HFF-Myc (cell line): ENCODE measurements around the gene OR2Y1.
"Not testable (repeated sequence)": the region's sequence is repeated elsewhere in the genome, so short reads cannot be mapped to it uniquely, and the experiment has no call there.

Experiments
- DNase-seq: peaks from one replicate; pipeline ENCODE4 v3.0.0-alpha.2; 2011; ENCODE audit warnings: low read depth; ENCODE audit errors: extremely low read depth
- H3K4me3 ChIP-seq: replicated peaks from 2 replicates; pipeline ENCODE4 v1.5.1; 2011; ENCODE audit warnings: low read depth, mild to moderate bottlenecking, control low read depth, low read length
- TF ChIP-seq, protein P1 (sequence below): IDR thresholded peaks from 2 replicates; pipeline ENCODE4 v1.5.1; 2012; ENCODE audit warnings: mild to moderate bottlenecking, low read depth, low read length, control low read depth; ENCODE audit errors: missing control alignments

Gene OR2Y1

DNA sequence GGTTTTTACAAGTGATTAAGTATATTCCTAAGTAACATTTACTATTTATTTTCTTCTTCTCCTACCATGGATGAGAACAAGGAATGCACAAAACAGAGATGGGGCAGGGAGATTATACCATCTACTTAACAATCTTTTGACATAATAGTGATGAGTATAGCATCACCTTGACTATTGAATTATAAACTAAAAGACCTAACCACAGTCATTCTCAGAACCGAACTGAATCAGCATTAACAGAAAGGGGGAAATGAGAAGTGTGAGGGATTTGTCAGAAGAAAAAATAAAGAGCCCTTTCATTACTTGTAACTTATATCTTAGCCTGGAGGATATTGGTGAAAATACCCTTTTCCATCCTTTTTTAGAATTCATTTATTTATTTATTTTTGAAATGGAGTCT is 21.9 kb downstream of the OR2Y1 start:
- no peak overlapping the region for H3K4me3 ChIP-seq
- no peak for DNase-seq
- TF ChIP-seq, protein P1, sequence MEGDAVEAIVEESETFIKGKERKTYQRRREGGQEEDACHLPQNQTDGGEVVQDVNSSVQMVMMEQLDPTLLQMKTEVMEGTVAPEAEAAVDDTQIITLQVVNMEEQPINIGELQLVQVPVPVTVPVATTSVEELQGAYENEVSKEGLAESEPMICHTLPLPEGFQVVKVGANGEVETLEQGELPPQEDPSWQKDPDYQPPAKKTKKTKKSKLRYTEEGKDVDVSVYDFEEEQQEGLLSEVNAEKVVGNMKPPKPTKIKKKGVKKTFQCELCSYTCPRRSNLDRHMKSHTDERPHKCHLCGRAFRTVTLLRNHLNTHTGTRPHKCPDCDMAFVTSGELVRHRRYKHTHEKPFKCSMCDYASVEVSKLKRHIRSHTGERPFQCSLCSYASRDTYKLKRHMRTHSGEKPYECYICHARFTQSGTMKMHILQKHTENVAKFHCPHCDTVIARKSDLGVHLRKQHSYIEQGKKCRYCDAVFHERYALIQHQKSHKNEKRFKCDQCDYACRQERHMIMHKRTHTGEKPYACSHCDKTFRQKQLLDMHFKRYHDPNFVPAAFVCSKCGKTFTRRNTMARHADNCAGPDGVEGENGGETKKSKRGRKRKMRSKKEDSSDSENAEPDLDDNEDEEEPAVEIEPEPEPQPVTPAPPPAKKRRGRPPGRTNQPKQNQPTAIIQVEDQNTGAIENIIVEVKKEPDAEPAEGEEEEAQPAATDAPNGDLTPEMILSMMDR = no peak

- no peak overlapping the region for H3K4me3 ChIP-seq
- DNase-seq = no peak
- TF ChIP-seq, protein P1 = no peak
Observed at GRCh38 chr5:180704362-180704761, 35.5 kb downstream of the OR2Y1 start.

GRCh38 chr5:180703912-180704311 is 35.9 kb downstream of the OR2Y1 start:
- no peak overlapping the region for H3K4me3 ChIP-seq
- TF ChIP-seq, protein P1 = no peak
- no peak for DNase-seq

DNA sequence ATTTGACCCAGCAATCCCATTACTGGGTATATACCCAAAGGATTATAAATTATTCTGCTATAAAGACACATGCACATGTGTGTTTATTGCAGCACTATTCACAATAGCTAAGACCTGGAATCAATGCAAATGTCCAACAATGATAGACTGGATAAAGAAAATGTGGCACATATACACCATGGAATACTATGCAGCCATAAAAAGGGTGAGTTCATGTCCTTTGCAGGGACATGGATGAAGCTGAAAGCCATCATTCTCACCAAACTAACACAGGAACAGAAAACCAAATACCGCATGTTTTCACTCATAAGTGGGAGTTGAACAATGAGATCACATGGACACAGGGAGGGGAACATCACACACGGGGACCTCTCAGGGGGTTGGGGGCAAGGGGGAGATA is 36.5 kb downstream of the OR2Y1 start:
- not testable (repeated sequence) for H3K4me3 ChIP-seq

DNA sequence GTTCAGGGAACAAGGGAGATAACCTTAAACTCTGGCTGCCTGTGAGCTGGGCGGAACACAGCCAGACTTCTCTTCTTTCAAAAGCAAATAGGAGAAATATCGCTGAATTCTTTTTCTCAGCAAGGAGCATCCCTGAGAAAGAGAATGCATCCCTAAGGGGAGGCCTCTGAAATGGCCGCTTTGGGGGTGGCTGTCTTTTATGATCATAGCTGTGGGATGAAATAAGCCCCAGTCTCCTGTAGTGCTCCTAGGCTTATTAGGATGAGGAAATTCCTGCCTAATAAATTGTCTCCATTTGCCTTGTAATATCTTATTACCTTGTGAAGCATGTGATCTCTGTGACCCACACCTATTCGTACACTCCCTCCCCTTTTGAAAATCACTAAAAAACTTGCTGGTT is 39.4 kb downstream of the OR2Y1 start:
- not testable (repeated sequence) for DNase-seq, H3K4me3 ChIP-seq

More for the DNA sequence above, 36.5 kb downstream of the OR2Y1 start:
- not testable (repeated sequence) for DNase-seq

DNA sequence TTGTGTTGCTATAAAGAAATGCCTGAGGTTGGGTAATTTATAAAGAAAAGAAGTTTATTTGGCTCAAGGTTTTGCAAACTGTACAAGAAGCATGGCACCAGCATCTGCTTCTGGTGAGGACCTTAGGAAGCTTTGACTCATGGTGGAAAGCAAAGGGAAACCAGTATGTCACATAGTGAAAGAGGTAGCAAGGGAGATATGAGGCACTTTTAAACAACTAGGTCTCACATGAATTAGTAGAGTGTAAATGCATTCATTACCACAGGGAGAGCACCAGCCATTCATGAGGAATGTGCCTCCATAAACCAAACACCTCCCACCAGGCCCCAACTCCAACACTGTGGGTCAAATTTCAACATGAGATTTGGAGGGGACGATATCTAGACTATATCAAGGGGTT is 40.8 kb downstream of the OR2Y1 start:
- DNase-seq = no peak
- no peak overlapping the region for H3K4me3 ChIP-seq
- TF ChIP-seq, protein P1 = no peak

DNA sequence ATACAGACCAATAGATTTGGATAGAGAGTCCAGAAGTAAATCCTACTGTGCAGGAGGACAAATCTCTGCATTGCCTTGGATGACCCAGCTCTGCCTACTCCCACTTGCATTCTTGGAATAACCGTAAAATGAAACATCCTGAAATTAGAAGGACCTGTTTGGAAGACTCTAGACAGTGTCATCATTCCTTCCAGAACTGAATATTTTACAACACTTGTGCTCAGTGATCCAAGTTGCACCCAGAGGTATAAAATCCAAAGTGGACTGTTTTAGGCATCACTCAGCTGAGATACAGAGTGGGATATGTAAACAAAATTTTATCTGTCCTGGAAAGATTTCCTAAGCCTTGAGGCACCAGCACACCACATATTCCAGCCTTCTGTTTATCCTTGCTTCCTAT is 43.7 kb downstream of the OR2Y1 start:
- DNase-seq = no peak
- TF ChIP-seq, protein P1 = no peak
- H3K4me3 ChIP-seq = no peak overlapping the region

DNA sequence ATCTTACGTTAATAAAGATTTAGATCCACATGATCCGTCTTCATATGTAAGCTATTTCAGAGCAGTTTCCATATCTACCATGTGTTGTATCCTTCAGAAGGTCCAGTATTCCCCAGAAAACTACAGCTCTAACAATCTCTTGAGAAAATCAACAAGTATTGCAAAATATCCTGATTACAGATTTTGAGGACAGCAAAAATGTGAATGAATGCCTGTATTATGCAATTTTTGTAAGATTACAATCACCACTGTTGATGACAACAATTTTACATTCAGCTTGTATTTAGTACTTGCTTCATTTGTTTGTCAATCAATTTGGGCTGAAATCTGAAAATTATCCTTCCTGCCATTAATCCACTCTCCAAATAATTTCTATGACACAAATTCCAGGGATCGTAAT is 47.4 kb downstream of the OR2Y1 start:
- DNase-seq = no peak
- TF ChIP-seq, protein P1 = no peak
- no peak overlapping the region for H3K4me3 ChIP-seq
